ENCODE data around the gene ZBTB8A. TPM values are rescaled to one million over a fixed set of nuclear protein-coding genes. Genes with fewer than 3 reads are reported as not detected.
"Not testable (repeated sequence)": the region's sequence is repeated elsewhere in the genome, so short reads cannot be mapped to it uniquely, and the experiment has no call there.

Gene ZBTB8A
- total and polyA plus RNA-seq, 10 donors, result 0.35 to 4.0 (median 2.4) TPM

DNA sequence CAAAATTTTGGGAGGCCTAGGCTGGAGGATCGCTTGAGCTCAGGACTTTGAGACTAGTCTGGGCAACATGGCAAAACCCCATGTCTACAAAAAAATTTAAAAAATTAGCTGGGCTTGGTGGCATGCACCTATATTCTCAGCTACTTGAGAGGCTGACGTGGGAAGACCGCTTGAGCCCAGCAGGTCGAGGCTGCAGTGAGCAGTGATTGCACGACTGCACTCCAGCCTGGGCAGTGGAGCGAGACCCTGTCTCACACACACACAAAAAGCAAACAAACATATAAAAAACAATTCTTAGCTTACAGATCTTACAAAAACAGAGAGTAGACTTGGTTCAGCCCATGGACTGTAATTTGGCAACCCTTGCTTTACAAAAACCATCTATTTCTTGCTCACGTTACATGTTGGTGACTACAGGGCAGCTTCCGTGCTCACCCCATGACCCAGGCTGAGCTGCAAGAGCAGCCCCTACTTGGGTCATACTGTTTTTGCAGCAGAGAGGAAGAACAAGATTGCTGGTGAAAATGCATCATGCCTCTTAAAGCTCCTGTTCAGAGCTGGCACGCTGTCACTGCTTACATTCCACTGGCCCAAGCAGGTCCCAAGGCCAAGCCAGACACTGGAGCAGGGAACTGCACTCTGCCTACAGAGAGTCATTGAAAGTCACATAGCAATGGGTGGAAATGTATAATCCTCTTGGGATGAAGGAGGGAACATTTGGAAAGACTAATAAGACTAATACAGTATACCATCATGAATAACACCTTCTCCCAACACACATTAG, 13.4 kb upstream of the ZBTB8A start:
- Histone ChIP-seq H3K36me3 (no peaks in the 10 kb centered on the region), H3K4me1 (peaks cover 0 to 3% (median 1%) of the 10 kb centered on the region in 6 donors), H3K4me3 (no peak overlapping the region), H3K9me3 (no peaks in the 10 kb centered on the region), H3K27me3 (replicated peaks in 1 of 7) (no peaks in the 10 kb centered on the region), H3K27ac (no peak overlapping the region)
- no peak for TF ChIP-seq POLR2A (IDR thresholded peaks at IDR 0.05)
- TF ChIP-seq, protein P1, sequence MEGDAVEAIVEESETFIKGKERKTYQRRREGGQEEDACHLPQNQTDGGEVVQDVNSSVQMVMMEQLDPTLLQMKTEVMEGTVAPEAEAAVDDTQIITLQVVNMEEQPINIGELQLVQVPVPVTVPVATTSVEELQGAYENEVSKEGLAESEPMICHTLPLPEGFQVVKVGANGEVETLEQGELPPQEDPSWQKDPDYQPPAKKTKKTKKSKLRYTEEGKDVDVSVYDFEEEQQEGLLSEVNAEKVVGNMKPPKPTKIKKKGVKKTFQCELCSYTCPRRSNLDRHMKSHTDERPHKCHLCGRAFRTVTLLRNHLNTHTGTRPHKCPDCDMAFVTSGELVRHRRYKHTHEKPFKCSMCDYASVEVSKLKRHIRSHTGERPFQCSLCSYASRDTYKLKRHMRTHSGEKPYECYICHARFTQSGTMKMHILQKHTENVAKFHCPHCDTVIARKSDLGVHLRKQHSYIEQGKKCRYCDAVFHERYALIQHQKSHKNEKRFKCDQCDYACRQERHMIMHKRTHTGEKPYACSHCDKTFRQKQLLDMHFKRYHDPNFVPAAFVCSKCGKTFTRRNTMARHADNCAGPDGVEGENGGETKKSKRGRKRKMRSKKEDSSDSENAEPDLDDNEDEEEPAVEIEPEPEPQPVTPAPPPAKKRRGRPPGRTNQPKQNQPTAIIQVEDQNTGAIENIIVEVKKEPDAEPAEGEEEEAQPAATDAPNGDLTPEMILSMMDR (IDR thresholded peaks at IDR 0.05 in 8 of 11, conservative IDR thresholded peaks at IDR 0.05 in 3 of 11), result no peak
- no peak for TF ChIP-seq POLR2AphosphoS5 (IDR thresholded peaks at IDR 0.05)
- no peak for DNase-seq
- WGBS, 5 donors, result 88 to 94% (median 93%) methylated on average over 9 of the region's 9 CpGs
- intact Hi-C loops (cut with DNase I; ENCODE audit: low total_unique reads), result no loop called here

DNA sequence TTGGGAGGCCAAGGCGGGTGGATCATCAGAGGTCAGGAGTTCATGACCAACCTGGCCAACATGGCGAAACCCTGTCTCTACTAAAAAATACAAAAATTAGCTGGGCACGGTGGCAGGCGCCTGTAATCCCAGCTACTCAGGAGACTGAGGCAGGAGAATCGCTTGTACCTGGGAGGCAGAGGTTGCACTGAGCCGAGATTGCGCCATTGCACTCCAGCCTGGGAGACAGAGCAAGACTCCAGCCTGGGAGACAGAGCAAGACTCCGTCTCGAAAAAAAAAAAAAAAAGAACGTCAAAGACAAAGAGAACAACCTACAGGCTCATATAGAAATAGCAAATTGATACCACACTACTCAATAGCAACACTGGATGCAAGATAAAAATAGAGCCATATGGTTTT, 10.7 kb upstream of the ZBTB8A start:
- DNase-seq; H3K4me1 ChIP-seq; H3K27ac ChIP-seq; H3K27me3 ChIP-seq (replicated peaks in 1 of 7); H3K9me3 ChIP-seq; H3K36me3 ChIP-seq; intact Hi-C loops (cut with DNase I; ENCODE audit: low total_unique reads); H3K4me3 ChIP-seq: not testable (repeated sequence)
- 88 to 93% (median 91%) methylated on average over 10 of the region's 10 CpGs for WGBS, 5 donors

DNA sequence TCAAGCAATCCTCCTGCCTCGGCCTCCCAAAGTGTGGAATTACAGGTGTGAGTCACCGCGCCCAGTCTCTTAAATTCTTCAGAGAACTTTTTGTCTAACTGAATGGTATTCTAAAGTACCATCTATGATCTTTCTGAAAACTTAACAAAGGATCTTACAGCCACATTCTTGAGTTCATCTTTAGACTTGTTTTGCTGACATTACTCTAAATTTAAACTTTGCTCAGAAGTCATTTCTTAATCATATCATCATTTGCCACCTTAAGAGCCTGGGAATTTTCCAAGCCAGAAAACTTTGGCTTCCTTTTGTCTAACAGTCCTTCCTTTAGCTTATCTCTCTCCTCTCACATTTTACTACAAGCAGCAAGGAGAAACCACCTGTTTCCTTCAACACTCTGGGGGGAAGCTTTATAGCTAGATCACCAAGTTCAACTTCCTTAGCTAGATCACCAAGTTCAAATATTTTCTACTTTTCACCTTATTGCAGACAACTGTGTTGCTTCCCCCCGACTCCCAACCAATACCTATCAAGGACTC, 5.4 kb upstream of the ZBTB8A start:
- H3K9me3 ChIP-seq, result no peaks in the 10 kb centered on the region
- H3K4me3 ChIP-seq, result no peak overlapping the region
- no peak overlapping the region for H3K27ac ChIP-seq
- H3K36me3 ChIP-seq, result no peaks in the 10 kb centered on the region
- H3K4me1 ChIP-seq, result peaks cover 2 to 10% (median 4%) of the 10 kb centered on the region in 6 donors
- 29 to 53% (median 44%) methylated on average over 4 of the region's 4 CpGs for WGBS, 5 donors
- TF ChIP-seq POLR2AphosphoS5 (IDR thresholded peaks at IDR 0.05), result no peak
- TF ChIP-seq POLR2A (IDR thresholded peaks at IDR 0.05), result no peak
- TF ChIP-seq, protein P1 (IDR thresholded peaks at IDR 0.05 in 8 of 11, conservative IDR thresholded peaks at IDR 0.05 in 3 of 11), result no peak
- H3K27me3 ChIP-seq (replicated peaks in 1 of 7), result peaks cover 0 to 22% (median 0%) of the 10 kb centered on the region in 7 donors
- DNase-seq, result no peak
- intact Hi-C loops (cut with DNase I; ENCODE audit: low total_unique reads), result no loop called here

DNA sequence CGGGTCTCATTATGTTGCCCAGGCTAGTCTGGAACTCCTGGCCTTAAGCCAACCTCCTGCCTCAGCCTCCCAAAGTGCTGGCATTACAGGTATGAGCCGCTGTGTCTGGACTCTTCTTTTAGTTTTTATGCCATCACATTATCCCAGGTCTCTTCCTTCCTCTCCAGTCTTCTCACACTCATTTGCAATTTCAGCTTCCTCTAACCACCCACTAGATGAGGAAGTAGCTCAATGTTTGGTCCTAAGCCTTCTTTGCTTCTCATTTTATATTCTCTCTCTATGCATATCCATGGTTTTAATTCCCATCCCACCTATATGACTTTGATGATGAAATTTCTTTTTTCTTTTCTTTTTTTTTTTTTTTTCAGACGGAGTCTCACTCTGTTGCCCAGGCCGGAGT, 3.1 kb upstream of the ZBTB8A start:
- H3K27me3 ChIP-seq (replicated peaks in 1 of 7), result peaks cover 0 to 42% (median 12%) of the 10 kb centered on the region in 7 donors
- no peaks in the 10 kb centered on the region for H3K36me3 ChIP-seq
- no peak for TF ChIP-seq POLR2AphosphoS5 (IDR thresholded peaks at IDR 0.05)
- TF ChIP-seq POLR2A (IDR thresholded peaks at IDR 0.05), result no peak
- intact Hi-C loops (cut with DNase I; ENCODE audit: low total_unique reads), result no loop called here
- peaks cover 5 to 25% (median 15%) of the 10 kb centered on the region in 6 donors for H3K4me1 ChIP-seq
- no peak overlapping the region for H3K4me3 ChIP-seq
- H3K27ac ChIP-seq, result no peak overlapping the region
- no peaks in the 10 kb centered on the region for H3K9me3 ChIP-seq
- WGBS, 5 donors, result 36 to 50% (median 44%) methylated on average over 4 of the region's 4 CpGs
- DNase-seq, result no peak

DNA sequence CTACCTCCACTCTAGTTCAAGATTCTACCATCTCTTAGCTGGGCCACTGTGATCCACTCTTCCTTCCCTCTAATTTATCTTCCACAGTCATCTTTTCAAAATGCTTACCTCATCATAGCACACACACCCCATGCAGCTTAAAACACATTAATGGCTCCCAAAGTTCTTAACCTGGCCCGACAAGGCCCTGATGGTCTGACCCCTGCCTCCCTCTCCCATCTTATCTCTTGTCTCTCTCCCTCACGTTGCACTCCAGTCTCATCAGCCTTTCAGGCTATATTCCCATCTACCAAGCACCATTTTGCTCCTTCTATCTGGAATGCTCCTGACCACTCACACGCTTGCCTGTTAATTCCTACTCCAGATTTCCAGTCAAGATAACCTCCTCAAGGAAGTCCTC, 2.5 kb upstream of the ZBTB8A start:
- Histone ChIP-seq H3K4me1 (peaks cover 5 to 25% (median 15%) of the 10 kb centered on the region in 6 donors), H3K4me3 (no peak overlapping the region), H3K9me3 (no peaks in the 10 kb centered on the region), H3K27me3 (replicated peaks in 1 of 7) (peaks cover 0 to 49% (median 12%) of the 10 kb centered on the region in 7 donors), H3K36me3 (no peaks in the 10 kb centered on the region), H3K27ac (no peak overlapping the region)
- intact Hi-C loops (cut with DNase I; ENCODE audit: low total_unique reads), result no loop called here
- TF ChIP-seq POLR2A (IDR thresholded peaks at IDR 0.05), result no peak
- TF ChIP-seq, protein P1 (IDR thresholded peaks at IDR 0.05 in 8 of 11, conservative IDR thresholded peaks at IDR 0.05 in 3 of 11), result no peak
- TF ChIP-seq POLR2AphosphoS5 (IDR thresholded peaks at IDR 0.05), result no peak
- WGBS, 5 donors, result 66 to 85% (median 79%) methylated on average over 3 of the region's 3 CpGs
- DNase-seq, result no peak
